ENCODE measurements around the gene AMH. TPM values are rescaled to one million over a fixed set of nuclear protein-coding genes. Genes with fewer than 3 reads are reported as not detected.

AMH gene
- total and polyA plus RNA-seq, 2 of the 13 experiments (the other 11 are each of a cell fraction or from before 2014, with no cell fraction given), result 0.03 to 0.18 TPM

DNA sequence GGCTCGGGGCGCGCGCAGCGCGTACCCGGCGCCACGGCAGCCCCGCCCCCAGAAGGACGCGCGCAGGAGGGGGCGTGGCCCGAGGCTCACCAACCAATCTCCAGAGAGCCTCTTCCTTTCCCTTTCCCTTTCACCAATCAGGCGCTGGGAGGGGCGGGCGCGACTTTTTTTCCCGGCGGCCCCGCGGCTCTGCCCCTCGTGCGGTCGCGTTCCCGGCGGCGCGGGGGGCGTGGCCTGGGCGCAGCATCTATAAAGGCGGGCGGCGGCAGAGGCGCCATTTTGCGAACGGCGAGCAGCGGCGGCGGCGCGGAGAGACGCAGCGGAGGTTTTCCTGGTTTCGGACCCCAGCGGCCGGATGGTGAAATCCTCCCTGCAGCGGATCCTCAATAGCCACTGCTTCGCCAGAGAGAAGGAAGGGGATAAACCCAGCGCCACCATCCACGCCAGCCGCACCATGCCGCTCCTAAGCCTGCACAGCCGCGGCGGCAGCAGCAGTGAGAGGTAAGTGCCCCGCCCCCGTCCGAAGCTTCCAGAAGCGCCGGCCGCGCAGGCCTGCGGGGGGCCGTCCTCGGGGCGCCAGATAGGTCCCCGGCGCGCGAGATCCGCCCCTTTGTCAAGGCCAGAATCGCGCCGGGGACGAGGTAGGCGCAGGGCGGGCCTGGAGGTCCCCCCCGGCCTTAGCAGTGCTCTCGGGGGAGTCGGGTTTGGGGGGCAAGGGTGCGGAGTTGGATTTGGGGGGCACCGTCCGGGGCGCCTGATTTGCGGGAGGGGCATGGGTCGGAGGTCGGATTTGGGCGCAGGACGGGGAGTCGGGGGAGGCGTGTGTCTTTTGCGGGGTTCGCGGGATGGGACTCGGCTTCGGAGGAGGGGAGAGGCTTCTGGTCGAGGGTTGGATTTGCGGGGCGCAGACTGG lies 20.4 kb downstream of the AMH start (continued):
- TF ChIP-seq, protein P1, sequence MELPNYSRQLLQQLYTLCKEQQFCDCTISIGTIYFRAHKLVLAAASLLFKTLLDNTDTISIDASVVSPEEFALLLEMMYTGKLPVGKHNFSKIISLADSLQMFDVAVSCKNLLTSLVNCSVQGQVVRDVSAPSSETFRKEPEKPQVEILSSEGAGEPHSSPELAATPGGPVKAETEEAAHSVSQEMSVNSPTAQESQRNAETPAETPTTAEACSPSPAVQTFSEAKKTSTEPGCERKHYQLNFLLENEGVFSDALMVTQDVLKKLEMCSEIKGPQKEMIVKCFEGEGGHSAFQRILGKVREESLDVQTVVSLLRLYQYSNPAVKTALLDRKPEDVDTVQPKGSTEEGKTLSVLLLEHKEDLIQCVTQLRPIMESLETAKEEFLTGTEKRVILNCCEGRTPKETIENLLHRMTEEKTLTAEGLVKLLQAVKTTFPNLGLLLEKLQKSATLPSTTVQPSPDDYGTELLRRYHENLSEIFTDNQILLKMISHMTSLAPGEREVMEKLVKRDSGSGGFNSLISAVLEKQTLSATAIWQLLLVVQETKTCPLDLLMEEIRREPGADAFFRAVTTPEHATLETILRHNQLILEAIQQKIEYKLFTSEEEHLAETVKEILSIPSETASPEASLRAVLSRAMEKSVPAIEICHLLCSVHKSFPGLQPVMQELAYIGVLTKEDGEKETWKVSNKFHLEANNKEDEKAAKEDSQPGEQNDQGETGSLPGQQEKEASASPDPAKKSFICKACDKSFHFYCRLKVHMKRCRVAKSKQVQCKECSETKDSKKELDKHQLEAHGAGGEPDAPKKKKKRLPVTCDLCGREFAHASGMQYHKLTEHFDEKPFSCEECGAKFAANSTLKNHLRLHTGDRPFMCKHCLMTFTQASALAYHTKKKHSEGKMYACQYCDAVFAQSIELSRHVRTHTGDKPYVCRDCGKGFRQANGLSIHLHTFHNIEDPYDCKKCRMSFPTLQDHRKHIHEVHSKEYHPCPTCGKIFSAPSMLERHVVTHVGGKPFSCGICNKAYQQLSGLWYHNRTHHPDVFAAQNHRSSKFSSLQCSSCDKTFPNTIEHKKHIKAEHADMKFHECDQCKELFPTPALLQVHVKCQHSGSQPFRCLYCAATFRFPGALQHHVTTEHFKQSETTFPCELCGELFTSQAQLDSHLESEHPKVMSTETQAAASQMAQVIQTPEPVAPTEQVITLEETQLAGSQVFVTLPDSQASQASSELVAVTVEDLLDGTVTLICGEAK (IDR thresholded peaks at IDR 0.05), result no peak
- TF ChIP-seq, protein P1 (CRISPR knock-in tag; IDR thresholded peaks at IDR 0.05), result peak; percentile 55; the same call in 1 of the 2 replicates
- TF ChIP-seq ETV5 (CRISPR knock-in tag; IDR thresholded peaks at IDR 0.05; ENCODE audit: borderline replicate concordance), result peak; percentile 29; the same call in 1 of the 2 replicates
- peak; percentile 68 for TF ChIP-seq MED1 (CRISPR knock-in tag; IDR thresholded peaks at IDR 0.05)
- TF ChIP-seq ATF7 (IDR thresholded peaks at IDR 0.05), result no peak
- no peak for TF ChIP-seq ATF7 (CRISPR knock-in tag; IDR thresholded peaks at IDR 0.05)
- TF ChIP-seq ZNF703 (CRISPR knock-in tag; IDR thresholded peaks at IDR 0.05; ENCODE audit: borderline replicate concordance), result peak; percentile 56; the same call in 1 of the 2 replicates
- peak; percentile 88 for TF ChIP-seq SMAD1 (CRISPR knock-in tag; IDR thresholded peaks at IDR 0.05; ENCODE audit: borderline replicate concordance, low read depth)
- TF ChIP-seq TBL1XR1 (IDR thresholded peaks at IDR 0.05; ENCODE audit: borderline replicate concordance, low read length, partially characterized antibody), result no peak
- TF ChIP-seq ZBTB14 (CRISPR knock-in tag; IDR thresholded peaks at IDR 0.05), result peak; percentile 99
- TF ChIP-seq, protein P2, sequence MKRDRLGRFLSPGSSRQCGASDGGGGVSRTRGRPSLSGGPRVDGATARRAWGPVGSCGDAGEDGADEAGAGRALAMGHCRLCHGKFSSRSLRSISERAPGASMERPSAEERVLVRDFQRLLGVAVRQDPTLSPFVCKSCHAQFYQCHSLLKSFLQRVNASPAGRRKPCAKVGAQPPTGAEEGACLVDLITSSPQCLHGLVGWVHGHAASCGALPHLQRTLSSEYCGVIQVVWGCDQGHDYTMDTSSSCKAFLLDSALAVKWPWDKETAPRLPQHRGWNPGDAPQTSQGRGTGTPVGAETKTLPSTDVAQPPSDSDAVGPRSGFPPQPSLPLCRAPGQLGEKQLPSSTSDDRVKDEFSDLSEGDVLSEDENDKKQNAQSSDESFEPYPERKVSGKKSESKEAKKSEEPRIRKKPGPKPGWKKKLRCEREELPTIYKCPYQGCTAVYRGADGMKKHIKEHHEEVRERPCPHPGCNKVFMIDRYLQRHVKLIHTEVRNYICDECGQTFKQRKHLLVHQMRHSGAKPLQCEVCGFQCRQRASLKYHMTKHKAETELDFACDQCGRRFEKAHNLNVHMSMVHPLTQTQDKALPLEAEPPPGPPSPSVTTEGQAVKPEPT (CRISPR knock-in tag; IDR thresholded peaks at IDR 0.05; ENCODE audit: low read depth), result peak; percentile 78
- no peak for TF ChIP-seq KLF15 (CRISPR knock-in tag; IDR thresholded peaks at IDR 0.05; ENCODE audit: borderline replicate concordance)
- TF ChIP-seq, protein P3, sequence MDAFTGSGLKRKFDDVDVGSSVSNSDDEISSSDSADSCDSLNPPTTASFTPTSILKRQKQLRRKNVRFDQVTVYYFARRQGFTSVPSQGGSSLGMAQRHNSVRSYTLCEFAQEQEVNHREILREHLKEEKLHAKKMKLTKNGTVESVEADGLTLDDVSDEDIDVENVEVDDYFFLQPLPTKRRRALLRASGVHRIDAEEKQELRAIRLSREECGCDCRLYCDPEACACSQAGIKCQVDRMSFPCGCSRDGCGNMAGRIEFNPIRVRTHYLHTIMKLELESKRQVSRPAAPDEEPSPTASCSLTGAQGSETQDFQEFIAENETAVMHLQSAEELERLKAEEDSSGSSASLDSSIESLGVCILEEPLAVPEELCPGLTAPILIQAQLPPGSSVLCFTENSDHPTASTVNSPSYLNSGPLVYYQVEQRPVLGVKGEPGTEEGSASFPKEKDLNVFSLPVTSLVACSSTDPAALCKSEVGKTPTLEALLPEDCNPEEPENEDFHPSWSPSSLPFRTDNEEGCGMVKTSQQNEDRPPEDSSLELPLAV (CRISPR knock-in tag; conservative IDR thresholded peaks at IDR 0.05; ENCODE audit: low read depth), result no peak
- 0 out of 2 replicates have a peak, but pooled peaks have one; percentile 52 for TF ChIP-seq ZNF224 (CRISPR knock-in tag; IDR thresholded peaks at IDR 0.05)

All from HepG2 (cell line).